Colonic mucosa (tissue), 4 donors: ENCODE results near the gene SLC39A11. TPM values are rescaled to one million over a fixed set of nuclear protein-coding genes. Genes with fewer than 3 reads are reported as not detected.

Experiments
- DNase-seq: peaks from one replicate; pipeline ENCODE4 v3.0.0-alpha.2; 2020
- H3K27ac ChIP-seq: fragments of 200-600 bp; one replicate; pipeline ENCODE4 v1.8.0; 2021
- H3K27me3 ChIP-seq: fragments of 200-600 bp; one replicate; pipeline ENCODE4 v1.8.0; 2021
- H3K36me3 ChIP-seq: fragments of 200-600 bp; one replicate; pipeline ENCODE4 v1.8.0; 2021
- H3K4me1 ChIP-seq: fragments of 200-600 bp; one replicate; pipeline ENCODE4 v1.8.0; 2021; ENCODE audit warnings: mild to moderate bottlenecking
- H3K4me3 ChIP-seq: fragments of 200-600 bp; one replicate; pipeline ENCODE4 v1.8.0; 2021
- H3K9ac ChIP-seq, 2 donors: one replicate each; pipeline ENCODE4 v1.7.0; 2013; ENCODE audit warnings: control low read depth in 2 of 2, low read depth in 2 of 2, low read length in 2 of 2
- H3K9me3 ChIP-seq: fragments of 200-600 bp; one replicate; pipeline ENCODE4 v1.8.0; 2021
- CTCF ChIP-seq: fragments of 200-600 bp; IDR thresholded peaks from one replicate; pipeline ENCODE4 v1.8.0; 2022; ENCODE audit warnings: antibody characterized with exemption, mild to moderate bottlenecking
- intact Hi-C: fragments of 100-400 bp; cut with DNase I; formaldehyde crosslinking; loops from one replicate; pipeline ENCODE4 v1.14.1; 2022
- total RNA-seq, 2 donors: library from RNA; stranded (reverse); fragmentation: NEBNext Ultra II Directional in 1 of 2; extraction: Animal tissue kit (Norgen Biotek cat#: 25700) in 1 of 2; gene quantifications; one replicate each; pipeline ENCODE4 v1.2.1, GENCODE V29; 2021
- donor health status: healthy.
- donor health status: DM: no; HTN: no; CAD: no.
- donor health status: DM: no; HTN: no; CAD: no.

The SLC39A11 gene
- total RNA-seq, 2 donors from 2014 or later = 57.7 to 60.0 TPM

DNA sequence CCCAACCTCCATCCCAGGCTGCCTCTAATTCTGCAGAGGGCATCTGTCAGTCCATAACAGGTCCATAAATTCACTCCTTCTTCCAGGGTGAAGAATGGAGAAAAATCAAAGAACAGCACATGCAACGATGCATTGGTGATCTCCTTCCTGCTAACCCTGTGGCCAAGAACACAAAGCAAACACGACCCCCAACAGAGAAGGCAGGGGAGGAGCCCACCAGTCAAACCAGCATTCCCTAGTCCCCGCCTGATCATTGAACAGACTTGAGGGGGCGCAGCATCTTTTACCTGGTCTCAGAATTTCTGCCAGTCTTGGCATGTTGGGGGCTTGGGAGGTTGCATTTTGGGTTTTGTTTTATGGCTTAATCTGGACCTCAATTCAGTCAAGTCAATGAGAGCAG lies 476.0 kb downstream of the SLC39A11 start:
- Histone ChIP-seq H3K4me3 (no peak overlapping the region), H3K36me3 (no peaks in the 10 kb centered on the region), H3K9ac (peak overlapping the region in 1 of 2 donors; percentile 70), H3K4me1 (peaks cover 6% of the 10 kb centered on the region), H3K9me3 (no peaks in the 10 kb centered on the region), H3K27me3 (no peaks in the 10 kb centered on the region), H3K27ac (no peak overlapping the region)
- intact Hi-C loops = no loop called here
- DNase-seq = no peak
- no peak for TF ChIP-seq CTCF

DNA sequence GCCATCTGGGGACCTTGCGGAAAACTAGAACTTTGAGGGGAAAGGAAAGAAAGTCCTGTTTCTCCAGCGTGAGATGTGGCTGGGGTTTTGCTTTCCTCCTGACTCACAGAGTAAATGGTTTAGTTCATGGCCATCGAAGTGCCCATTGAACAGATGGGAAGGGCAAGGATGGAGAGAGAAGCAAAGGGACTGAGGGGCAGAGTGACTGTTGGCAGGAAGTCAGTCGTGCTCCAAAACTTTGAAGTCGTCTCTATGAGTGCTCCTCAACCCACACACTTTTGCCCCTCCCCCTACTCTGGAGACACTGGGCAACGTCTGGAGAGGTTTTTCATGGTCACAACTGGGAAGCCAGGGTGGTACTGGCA lies 476.9 kb downstream of the SLC39A11 start:
- no peaks in the 10 kb centered on the region for H3K9me3 ChIP-seq
- peak overlapping the region; percentile 13 to 49 for H3K9ac ChIP-seq
- intact Hi-C loops = no loop called here
- no peaks in the 10 kb centered on the region for H3K36me3 ChIP-seq
- peak overlapping the region; percentile 86 for H3K27ac ChIP-seq
- no peak overlapping the region for H3K4me3 ChIP-seq
- H3K27me3 ChIP-seq = no peaks in the 10 kb centered on the region
- TF ChIP-seq CTCF = no peak
- peak; percentile 51 for DNase-seq
- peaks cover 6% of the 10 kb centered on the region for H3K4me1 ChIP-seq

DNA sequence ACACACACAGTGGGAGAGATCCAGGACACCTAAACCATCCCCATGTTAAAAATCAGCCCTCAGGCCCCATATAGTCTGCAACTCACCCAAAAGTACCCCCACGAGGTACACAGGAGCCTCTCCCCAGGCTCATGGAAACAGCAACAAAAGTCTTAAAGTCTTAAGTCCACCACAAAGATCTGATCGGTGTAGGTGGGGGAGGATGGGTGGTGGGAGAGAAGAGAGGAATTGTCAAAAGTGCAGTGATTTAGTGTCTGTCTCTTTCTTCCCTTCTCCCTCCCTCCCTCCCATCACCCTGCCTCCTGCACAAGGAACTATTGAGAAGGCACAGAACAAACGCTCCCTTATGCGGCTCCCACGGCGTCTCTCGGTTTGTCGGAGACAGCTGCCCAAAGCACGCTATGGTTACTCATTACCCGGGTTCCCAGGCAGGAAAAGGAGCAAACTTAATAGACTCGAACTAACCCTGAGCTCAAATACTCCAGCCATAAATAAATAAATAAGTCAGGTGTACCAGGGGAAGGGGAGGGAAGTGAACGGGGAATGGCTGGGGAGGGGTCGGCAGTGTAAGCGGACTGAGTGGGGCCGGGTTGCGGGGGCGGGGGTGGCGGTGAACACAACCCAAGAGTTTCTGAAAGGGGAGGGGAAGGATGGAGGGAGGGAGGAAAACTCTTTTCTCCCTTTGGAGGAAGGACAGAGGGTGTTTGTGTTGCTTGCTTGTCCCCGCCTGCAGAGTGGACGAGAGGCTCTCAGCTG lies 477.4 kb downstream of the SLC39A11 start:
- Histone ChIP-seq H3K9me3 (no peaks in the 10 kb centered on the region), H3K4me3 (no peak overlapping the region), H3K4me1 (peaks cover 6% of the 10 kb centered on the region), H3K27me3 (no peaks in the 10 kb centered on the region), H3K27ac (peak overlapping the region; percentile 86), H3K9ac (peak overlapping the region in 1 of 2 donors; percentile 49), H3K36me3 (no peaks in the 10 kb centered on the region)
- TF ChIP-seq CTCF = no peak
- DNase-seq = peak; percentile 79
- intact Hi-C loops = no loop called here

DNA sequence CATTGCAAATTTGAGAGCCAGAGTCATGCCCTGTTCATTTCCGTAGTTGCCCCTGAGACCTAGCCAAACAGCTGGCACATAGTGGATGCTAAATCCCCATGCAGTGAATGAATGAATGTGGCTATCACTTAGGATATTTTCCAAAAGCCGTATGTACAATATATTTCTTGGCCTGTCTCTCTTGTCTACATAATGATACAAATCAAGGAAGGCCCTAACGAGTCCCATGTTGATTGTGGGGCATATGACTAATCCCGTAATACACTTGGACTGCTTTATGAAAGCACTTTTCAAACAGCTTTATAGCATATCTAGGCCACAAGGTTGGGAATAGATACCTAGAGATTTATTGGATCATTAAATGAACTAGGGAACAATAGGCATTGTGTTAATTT lies 478.0 kb downstream of the SLC39A11 start:
- H3K9ac ChIP-seq = peak overlapping the region in 1 of 2 donors; percentile 49
- intact Hi-C loops = no loop called here
- no peak overlapping the region for H3K4me3 ChIP-seq
- no peaks in the 10 kb centered on the region for H3K36me3 ChIP-seq
- H3K9me3 ChIP-seq = no peaks in the 10 kb centered on the region
- peak overlapping the region; percentile 86 for H3K27ac ChIP-seq
- DNase-seq = no peak
- peaks cover 6% of the 10 kb centered on the region for H3K4me1 ChIP-seq
- no peak for TF ChIP-seq CTCF
- H3K27me3 ChIP-seq = no peaks in the 10 kb centered on the region

DNA sequence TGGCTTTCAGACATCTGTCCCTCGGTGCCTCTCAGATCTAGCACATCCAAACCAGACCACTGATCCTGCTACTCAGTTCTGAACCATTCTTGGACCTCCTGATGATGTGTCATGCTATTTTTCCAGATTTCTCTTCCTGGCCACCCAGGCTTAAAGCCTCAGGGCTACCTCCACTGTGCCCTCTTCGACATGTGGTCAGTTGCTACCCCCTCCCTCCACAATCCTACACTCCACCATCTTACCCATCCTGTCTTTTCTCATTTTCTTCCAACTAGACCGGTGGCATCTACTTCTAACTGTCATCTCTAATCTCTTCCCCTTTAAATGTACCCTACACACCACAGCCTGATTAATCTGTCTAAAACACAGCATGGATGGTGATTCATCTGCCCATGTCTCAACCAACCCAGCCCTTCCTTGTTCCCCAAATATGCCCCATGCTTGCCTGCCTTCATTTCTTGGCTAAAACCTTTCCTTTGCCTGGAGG lies 478.6 kb downstream of the SLC39A11 start:
- Histone ChIP-seq H3K9me3 (no peaks in the 10 kb centered on the region), H3K9ac (peak overlapping the region in 1 of 2 donors; percentile 21), H3K27me3 (no peaks in the 10 kb centered on the region), H3K27ac (peak overlapping the region; percentile 86), H3K4me1 (peaks cover 6% of the 10 kb centered on the region), H3K4me3 (no peak overlapping the region), H3K36me3 (no peaks in the 10 kb centered on the region)
- intact Hi-C loops = no loop called here
- no peak for DNase-seq
- no peak for TF ChIP-seq CTCF
